ENCODE results near the gene NFXL1. TPM values are rescaled to one million over a fixed set of nuclear protein-coding genes. Genes with fewer than 3 reads are reported as not detected.

NFXL1 gene
- total RNA-seq, 1 donor from 2014 or later: 10.4 TPM

DNA sequence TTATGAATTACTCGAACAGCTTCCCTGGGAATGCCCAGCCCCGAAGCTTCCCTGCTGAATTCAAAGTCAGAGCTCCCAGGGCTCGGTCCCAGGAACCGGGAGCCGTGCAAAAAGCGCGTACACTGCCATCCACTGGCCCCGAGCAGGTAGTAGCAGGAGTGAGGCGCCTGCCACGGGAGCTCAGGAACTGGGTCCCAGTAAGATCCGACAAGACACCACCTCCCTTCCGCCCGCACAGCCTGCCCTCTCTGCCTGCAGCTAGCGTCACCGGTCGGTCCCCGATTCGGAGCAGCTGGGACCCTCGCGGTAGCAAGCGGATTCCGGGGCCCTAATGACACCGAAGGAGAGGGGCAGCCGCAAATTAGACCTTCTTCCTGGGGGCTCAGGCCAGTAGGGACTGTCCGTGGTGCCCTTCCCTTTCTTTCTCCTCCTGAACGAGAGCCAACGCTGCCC lies 77.7 kb downstream of the NFXL1 start:
- DNase-seq (ENCODE audit: low spot score): peak; percentile 91

DNA sequence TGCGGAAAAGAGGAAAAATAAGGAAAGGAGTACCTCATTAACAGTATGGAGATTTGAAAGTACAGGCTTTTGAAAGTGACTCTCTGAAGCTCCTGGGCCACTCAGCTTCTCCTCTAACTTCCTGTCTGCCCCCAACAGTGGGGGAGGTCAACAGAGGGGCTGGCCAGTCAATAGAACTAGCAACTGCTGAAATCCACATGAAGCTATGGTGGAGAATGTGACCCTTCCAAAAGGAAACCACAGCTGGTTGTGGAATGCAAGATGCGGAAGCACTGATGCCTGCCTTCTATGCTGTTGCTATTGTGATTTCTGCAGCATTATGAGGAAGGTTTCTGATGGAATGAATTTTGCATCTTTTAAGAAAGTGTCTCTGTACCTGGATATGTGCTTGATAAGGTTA lies 78.9 kb downstream of the NFXL1 start:
- no peak for DNase-seq (ENCODE audit: low spot score)

DNA sequence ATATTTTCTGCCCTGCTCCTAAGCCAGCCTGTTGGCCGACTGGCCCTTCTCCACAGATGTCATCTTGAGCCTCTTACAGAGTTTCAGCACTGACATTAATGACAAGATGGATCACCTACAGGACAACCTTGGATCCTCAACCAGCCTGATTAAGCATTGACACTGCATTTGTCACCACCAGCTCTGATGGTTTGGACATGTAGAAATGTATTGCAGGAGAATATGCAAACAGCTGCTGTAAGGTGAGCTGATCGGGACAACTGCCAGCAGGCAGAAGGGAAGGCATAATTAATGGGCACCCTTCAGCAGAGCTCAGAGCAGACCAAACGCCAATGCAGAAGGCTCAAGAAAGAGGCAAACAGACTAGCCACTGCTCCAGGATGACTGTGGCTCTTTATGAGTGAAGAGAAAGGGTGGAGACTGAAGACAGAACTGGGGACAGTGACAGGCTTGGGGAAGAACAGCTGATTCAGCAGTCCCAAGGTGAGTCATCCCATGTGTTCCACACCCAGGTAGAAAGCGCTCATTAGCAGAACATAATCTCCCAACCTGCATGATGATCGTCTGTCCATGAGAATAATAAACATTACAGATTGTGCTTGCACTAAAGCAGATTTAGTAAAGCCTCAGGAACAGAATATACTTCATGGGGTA lies 83.2 kb downstream of the NFXL1 start:
- no peak for DNase-seq (ENCODE audit: low spot score)

DNA sequence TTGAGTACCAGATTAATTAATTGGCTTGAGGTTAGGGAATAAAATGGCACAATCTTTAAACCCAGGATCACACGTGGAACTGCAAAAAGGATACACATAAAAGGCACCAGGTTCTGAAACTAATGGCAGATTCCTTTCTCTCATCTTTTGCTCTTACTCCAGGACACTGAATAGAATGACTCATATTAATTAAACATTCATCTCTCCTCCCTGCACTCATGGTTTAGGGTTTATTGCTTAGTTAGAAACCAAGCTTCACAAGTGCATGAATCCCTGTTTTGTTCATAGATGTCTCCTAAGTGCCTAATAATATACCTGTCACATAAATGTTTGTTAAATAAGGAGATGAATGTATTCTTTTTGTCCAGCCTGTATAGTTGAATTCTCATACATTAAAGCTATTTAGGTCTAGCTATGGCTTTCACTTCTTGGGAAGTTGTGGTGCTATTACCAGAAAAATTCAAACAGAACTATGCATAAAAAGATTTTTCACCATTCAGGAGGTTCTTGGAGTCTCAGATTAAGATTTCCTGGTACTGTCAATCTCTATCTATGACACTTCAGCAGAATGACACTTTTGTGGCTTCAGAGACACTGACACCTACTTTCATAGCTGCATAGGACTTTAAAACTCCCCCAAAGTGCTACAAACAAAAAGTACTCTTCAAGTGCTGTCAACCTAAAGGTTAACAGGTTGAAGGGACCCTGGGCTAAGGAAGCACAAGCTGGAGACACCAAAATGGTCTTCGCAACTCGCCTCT lies 83.9 kb downstream of the NFXL1 start:
- DNase-seq (ENCODE audit: low spot score): no peak

DNA sequence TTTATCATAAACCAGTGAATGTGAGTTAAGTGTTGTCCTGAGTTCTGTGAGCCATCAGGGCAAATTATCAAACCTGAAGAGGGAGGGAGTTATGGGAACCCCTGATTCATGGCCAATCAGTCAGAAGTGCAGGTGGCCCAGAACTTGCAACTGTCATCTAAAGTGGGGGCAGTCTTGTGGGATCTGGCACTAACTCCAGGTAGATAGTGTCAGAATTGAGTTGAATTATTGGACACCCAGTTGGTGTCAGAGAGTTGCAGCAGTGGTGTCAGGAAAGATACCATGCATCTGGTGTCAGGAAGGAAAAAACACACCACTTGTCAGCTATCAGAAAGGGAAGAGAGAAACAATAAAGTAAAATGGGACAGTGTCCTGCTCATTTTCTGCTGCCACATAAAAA lies 84.9 kb downstream of the NFXL1 start:
- DNase-seq (ENCODE audit: low spot score): no peak

DNA sequence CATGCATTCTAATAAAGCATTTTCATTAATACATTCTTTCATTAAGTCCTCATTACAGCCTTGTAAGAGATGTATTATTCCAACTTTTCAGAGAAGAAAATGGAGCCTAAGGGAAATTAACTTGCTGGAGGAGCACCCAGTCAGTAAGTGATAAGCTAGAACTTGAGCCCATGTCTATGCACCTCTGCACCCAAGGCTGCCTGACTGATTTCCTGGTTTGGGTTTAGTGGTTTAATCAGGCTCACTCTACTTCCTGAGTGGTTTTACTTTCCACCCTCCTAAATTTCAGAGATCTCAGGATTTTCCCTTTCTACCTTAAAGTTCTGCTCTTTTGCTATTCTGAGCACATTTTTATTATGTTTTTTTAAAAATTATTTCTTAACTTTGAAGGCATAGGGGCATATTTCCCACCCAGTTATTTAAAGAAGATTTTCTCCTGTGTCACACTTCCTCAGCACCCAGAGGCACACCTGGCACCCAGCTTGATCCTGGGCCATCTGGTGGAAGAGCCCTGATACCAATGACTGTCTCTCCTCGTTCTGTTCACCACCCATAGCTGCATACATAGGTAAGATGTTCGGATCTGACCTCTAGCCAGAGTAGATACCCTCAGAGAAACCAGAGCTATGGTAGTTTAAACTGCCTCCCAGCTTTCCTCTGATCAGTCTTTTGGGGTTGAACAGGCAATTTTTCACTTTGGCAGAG lies 86.9 kb downstream of the NFXL1 start:
- DNase-seq (ENCODE audit: low spot score): no peak

DNA sequence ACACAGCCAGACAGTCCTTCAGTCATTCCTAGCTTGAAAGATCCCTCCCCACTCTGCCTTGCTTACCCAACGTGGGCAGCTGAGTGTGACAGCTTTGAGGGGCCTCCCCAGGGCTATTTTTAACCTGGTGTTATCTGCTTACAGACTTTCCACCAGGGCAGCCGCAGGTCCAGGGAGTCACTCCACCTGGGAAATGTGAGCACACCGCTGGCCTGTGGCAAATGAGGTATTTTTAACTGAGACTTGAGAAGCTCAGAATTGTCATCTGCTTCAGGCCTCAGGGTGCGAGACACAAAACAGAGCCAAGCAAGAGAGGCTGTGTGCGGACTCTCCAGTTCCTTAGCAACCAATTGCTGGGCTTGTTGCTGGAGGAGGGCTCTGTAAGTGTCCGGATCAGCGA lies 89.5 kb downstream of the NFXL1 start:
- DNase-seq (ENCODE audit: low spot score): no peak

DNA sequence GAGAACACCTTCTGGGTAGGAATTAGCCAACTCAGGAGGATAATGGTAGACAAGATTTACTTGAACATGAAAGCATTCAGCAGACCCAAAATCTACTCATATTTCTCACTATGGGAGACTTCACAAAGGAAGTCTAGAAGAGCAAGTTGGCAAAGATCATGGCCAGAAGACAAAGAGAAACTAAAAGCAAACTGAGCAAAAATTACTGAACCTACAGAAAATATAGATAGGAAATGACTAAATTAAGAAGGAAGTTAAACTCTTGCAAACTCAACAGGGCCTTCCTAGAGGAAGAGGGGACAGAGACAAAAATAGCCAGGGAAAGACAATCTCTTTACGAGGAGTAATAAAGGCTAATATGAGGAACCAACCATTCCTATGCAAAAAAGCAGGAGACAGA lies 95.2 kb downstream of the NFXL1 start:
- no peak for DNase-seq (ENCODE audit: low spot score)

DNA sequence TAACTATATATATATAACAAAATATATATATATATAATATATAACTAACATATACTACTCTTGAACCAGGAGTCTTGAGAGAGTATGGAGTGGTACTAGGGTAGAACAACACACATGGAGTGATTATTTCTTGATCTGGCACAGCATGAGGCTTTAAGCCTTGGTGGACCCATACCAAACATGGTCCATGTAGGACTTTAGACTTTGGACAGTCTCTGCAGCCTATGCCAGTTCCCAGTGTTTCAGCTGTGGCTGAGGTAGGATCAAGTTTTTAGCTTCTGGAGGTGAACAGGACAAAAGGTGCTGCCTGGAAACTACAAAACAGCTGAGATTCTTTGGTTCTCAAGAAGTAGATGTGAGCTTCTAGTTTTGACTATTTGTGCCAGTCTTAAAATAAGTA lies 97.1 kb downstream of the NFXL1 start:
- no peak for DNase-seq (ENCODE audit: low spot score)

DNA sequence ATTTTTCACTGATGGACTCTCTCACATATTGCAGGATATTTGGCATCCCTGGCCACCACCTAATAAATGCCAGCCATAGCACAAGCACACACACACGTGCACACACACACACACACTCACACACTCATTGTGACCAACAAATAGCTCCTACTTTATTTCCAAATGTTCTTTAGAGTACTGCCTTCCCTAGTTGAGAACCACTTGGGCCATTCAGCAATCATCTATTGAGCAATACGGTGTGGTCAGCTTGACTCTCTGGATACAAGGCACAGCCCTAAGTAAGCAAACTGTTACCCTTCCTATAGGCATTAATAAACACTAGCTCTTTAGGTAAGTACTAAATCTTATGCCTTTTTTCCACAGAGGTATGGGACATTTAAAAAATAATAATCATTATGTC lies 97.6 kb downstream of the NFXL1 start:
- DNase-seq (ENCODE audit: low spot score): no peak

DNA sequence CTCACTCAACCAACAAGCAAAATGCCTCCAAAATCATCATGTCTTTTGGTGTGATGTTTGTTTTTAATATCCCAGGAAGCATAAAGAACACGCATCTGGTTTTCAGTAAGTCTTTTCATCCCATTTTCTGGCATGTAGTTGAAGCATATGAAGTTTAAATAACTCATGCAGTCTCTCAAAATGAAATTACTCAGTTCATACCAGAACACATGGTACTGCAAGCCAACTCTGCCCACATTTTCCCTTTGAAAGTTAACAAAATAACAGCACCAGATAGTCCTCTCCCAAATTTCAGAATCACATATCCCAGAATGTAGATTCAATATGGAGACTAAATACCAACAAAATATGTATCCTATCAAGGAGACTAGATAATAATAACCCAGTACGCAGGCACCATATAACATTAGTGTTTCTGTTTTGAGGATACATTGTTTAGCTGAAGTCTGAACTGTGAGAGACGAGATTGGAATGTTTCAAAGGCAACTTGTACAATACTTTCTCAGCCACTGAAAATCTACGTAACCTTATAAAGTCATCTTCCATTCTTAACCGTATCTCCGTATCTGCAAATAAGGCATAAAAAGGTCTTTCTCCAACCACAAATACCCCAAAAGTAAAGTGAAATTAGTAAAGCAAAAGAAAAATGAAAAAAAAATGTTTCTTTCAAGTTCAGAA lies 99.6 kb downstream of the NFXL1 start:
- DNase-seq (ENCODE audit: low spot score): no peak

DNA sequence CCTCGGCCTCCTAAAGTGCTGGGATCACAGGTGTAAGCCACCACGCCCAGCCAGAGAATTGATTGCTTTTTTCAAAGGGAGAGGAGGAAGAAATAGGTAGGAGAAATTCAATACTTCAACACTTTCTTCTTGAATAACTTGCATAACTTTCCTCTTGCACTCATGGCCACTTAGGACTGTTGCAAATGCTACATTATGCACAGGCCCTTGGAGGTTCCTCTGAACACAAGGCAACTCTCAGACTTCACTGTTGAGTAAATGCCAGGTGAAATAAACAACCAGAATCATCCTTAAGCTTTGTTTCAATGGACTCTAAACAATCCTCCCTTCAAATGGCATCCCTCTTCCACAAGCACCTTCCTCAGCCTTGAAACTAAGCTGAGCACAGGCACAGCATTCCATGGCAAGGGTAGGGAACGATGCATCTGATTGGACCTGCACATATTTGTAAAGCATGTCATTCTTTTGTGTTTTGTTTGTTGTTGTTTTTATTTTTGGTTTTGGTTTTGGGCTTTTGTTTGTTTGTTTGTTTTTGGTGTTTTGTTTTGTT lies 104.7 kb downstream of the NFXL1 start:
- DNase-seq (ENCODE audit: low spot score): no peak

DNA sequence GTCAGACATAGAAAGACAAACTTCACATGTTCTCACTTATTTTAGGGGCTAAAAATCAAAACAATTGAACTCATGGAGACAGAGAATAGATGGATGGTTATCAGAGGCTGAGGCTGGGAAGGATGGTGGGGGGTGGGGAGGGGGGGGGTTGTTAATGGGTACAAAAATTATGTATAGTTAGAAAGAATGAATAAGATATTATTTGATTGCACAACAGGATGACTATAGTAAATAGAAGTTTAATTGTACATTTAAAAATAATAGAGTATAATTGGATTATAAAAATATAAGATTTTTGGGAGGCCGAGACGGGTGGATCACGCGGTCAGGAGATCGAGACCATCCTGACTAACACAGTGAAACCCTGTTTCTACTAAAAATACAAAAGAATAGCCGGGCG lies 109.8 kb downstream of the NFXL1 start:
- DNase-seq (ENCODE audit: low spot score): no peak

DNA sequence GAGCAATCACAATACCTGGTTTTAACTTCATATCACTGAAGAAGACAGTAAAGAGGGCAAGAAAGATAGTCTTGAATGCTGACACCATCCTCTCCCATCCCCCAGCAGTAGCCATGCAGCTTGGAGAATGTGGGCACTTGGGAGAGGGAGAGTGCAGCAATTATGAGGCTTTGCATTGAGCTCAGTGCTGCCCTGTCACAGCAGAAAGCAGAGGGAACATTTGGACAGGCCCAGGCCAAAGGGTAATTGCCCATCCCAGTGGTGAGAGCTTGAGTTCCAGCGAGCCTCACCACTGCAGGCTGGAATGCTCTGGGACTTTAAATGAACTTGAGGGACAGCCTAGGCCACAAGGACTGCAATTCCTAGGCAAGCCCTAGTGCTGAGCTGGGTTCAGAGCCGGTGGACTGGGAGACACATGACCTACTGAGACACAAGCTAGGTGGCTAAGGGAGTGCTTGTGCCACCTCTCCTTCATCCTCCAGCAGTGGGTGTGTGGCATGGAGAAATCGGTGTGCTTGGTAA lies 112.8 kb downstream of the NFXL1 start:
- DNase-seq (ENCODE audit: low spot score): no peak

DNA sequence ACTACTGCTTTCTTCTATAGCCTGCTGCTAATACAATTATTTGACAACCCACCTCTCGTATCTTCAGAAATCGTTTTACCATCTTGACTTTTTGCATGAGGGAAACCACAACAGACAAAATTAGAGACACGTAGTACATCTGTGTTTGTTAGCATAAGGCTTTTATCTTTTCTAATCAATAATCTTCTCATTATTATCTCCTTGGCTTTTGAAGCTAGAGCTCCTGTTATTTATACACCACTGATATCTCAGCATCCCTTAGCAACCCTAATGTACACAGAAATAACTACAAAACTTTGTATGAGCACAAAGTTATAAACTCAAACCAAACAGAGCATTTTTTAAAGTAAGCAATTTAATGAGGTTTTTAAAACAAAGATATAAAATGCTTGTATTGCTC lies 116.2 kb downstream of the NFXL1 start:
- no peak for DNase-seq (ENCODE audit: low spot score)

Other genes with a start within 250 kb of the NFXL1 start
- 0.61 TPM for gene CORIN, start 76.5 kb downstream of the NFXL1 start, total RNA-seq
- 1.3 TPM for gene CNGA1, start 102.1 kb upstream of the NFXL1 start, total RNA-seq
- 0.51 TPM for gene NIPAL1, start 102.2 kb upstream of the NFXL1 start, total RNA-seq
- gene TXK, start 219.7 kb upstream of the NFXL1 start, total RNA-seq: 1.6 TPM